ENCODE measurements around the gene FAM13B.
"Not testable (repeated sequence)": the region's sequence is repeated elsewhere in the genome, so short reads cannot be mapped to it uniquely, and the experiment has no call there.

FAM13B gene

GRCh38 chr5:138029501-138029900, 3.4 kb downstream of the FAM13B start:
- H3K27ac ChIP-seq (replicated peaks): no peak overlapping the region
- DNase-seq (ENCODE audit: low read depth in 1 of 2, low spot score in 1 of 2): no peak
- no peak overlapping the region for H3K4me3 ChIP-seq (replicated peaks; ENCODE audit: insufficient read depth, low read length)
- TF ChIP-seq SPI1 (IDR thresholded peaks at IDR 0.05; ENCODE audit: borderline replicate concordance, low read depth): no peak
- no peak for TF ChIP-seq CTCF (IDR thresholded peaks at IDR 0.05; ENCODE audit: insufficient read depth, low read length)
- no peak for TF ChIP-seq REST (IDR thresholded peaks at IDR 0.05; ENCODE audit: insufficient replicate concordance, low read depth)
- TF ChIP-seq GABPA (IDR thresholded peaks at IDR 0.05; ENCODE audit: low read depth): no peak
- no peak for TF ChIP-seq POLR2AphosphoS5 (IDR thresholded peaks at IDR 0.05; ENCODE audit: low read depth)
- no peaks in the 10 kb centered on the region for H3K27me3 ChIP-seq (ENCODE audit: insufficient read depth, poor library complexity, severe bottlenecking)

- no peak for TF ChIP-seq SPI1 (IDR thresholded peaks at IDR 0.05; ENCODE audit: borderline replicate concordance, low read depth)
- TF ChIP-seq POLR2AphosphoS5 (IDR thresholded peaks at IDR 0.05; ENCODE audit: low read depth): no peak
- TF ChIP-seq REST (IDR thresholded peaks at IDR 0.05; ENCODE audit: insufficient replicate concordance, low read depth): no peak
- TF ChIP-seq CTCF (IDR thresholded peaks at IDR 0.05; ENCODE audit: insufficient read depth, low read length): no peak
- no peak for TF ChIP-seq GABPA (IDR thresholded peaks at IDR 0.05; ENCODE audit: low read depth)
- Histone ChIP-seq H3K4me3 (replicated peaks; ENCODE audit: insufficient read depth, low read length) (no peak overlapping the region), H3K27me3 (ENCODE audit: insufficient read depth, poor library complexity, severe bottlenecking) (no peaks in the 10 kb centered on the region), H3K27ac (replicated peaks) (no peak overlapping the region)
- DNase-seq (ENCODE audit: low read depth in 1 of 2, low spot score in 1 of 2): no peak
Observed at GRCh38 chr5:138028971-138029365, 3.9 kb downstream of the FAM13B start.

- H3K27me3 ChIP-seq (ENCODE audit: insufficient read depth, poor library complexity, severe bottlenecking); DNase-seq (ENCODE audit: low read depth in 1 of 2, low spot score in 1 of 2); H3K4me3 ChIP-seq (replicated peaks; ENCODE audit: insufficient read depth, low read length): not testable (repeated sequence)
- H3K27ac ChIP-seq (replicated peaks): peak overlapping the region; percentile 19; the same call in 1 of the 2 replicates
Observed at GRCh38 chr5:138028262-138028970, 4.5 kb downstream of the FAM13B start.

GRCh38 chr5:138026793-138027192, 6.1 kb downstream of the FAM13B start:
- not testable (repeated sequence) for H3K4me3 ChIP-seq (replicated peaks; ENCODE audit: insufficient read depth, low read length); DNase-seq (ENCODE audit: low read depth in 1 of 2, low spot score in 1 of 2); H3K27me3 ChIP-seq (ENCODE audit: insufficient read depth, poor library complexity, severe bottlenecking); H3K27ac ChIP-seq (replicated peaks)

GRCh38 chr5:138025285-138025684, 7.6 kb downstream of the FAM13B start:
- Histone ChIP-seq H3K27me3 (ENCODE audit: insufficient read depth, poor library complexity, severe bottlenecking) (no peaks in the 10 kb centered on the region), H3K4me3 (replicated peaks; ENCODE audit: insufficient read depth, low read length) (no peak overlapping the region), H3K27ac (replicated peaks) (no peak overlapping the region)
- TF ChIP-seq GABPA (IDR thresholded peaks at IDR 0.05; ENCODE audit: low read depth) (no peak), REST (IDR thresholded peaks at IDR 0.05; ENCODE audit: insufficient replicate concordance, low read depth) (no peak), SPI1 (IDR thresholded peaks at IDR 0.05; ENCODE audit: borderline replicate concordance, low read depth) (no peak)
- DNase-seq (ENCODE audit: low read depth in 1 of 2, low spot score in 1 of 2): no peak
